ENCODE measurements around the gene ABHD17A.

Gene ABHD17A
- 105 to 223 (median 135) reads per million in 3 experiments for total RNA-seq

GRCh38 chr19:1885398-1886119 is at the start of gene ABHD17A:
ABHD17A (minus strand) TSS chr19:1885496; CDS start chr19:1881566, 3,930 bp downstream.
- peak; percentile 89 for DNase-seq

DNA sequence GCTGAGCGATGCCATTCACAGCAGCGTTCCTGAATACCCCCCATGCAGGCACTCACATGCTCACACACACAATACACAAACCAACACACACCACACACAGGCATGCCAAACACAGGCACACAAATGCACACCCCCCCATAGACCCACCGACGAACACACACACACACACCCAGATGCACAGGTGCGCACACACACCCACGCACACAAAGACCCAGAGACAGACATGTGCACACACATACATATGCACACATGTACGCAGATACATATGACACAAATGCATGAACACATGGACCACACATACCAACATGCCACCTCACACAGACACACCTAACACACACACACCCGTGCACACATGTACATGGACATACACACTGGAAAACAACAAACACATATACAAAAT is 48.6 kb upstream of the ABHD17A start:
- no peak for DNase-seq

- no peak for DNase-seq
Measured at GRCh38 chr19:1933244-1933643, 47.9 kb upstream of the ABHD17A start.

- DNase-seq, result no peak
Measured at GRCh38 chr19:1932395-1932794, 47.1 kb upstream of the ABHD17A start.

DNA sequence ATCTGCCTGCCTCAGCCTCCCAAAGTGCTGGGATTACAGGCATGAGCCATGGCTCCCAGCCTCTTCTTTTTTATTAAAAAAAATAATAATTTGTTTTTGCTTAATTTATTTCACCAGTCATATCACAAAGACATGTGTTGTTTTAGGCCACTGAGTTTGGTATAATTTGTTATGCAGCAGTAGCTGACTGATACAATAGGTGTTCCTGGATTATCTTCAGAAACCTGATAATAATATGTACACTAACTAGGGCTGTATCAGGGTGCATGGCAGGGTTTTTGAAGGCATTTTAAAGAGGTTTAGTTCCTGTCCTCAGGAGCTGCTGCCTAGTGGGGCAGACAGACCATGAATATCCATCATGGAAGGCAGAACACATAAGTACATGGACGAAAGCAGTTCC is 46.1 kb upstream of the ABHD17A start:
- DNase-seq, result no peak

DNA sequence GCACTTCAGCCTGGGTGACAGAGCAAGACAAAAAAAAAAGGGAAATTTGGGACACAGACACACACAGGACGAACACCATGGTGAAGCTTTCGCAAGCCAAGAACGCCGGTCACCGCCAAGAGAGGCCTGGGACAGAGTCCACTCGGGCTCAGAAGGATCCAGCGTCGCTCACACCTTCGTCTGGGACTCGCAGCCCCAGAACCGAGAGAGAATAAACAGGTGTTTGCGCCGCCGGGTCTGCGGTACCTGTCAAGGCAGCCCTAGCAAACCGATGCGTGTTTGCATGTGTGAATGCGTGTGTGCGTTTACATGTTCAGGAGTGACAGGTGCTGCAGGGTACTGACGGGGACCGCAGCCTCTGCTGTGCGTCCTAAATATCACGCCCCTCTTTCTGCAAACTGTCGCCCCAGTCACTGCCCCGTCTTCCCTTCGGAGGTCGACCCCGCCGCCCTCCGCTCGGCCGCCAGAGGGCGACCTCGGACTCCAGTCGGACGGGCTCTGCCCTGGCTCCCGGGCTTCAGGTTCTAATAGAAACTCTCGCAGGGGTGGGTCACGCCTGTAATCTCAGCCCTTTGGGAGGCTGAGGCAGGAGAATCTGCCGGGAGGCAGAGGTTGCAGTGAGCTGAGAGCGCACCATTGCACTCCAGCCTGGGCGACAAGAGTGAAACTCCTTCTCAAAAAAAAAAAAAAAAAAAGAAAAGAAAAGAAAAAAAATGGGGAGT is 43.9 kb upstream of the ABHD17A start:
- DNase-seq, result peak; percentile 73

DNA sequence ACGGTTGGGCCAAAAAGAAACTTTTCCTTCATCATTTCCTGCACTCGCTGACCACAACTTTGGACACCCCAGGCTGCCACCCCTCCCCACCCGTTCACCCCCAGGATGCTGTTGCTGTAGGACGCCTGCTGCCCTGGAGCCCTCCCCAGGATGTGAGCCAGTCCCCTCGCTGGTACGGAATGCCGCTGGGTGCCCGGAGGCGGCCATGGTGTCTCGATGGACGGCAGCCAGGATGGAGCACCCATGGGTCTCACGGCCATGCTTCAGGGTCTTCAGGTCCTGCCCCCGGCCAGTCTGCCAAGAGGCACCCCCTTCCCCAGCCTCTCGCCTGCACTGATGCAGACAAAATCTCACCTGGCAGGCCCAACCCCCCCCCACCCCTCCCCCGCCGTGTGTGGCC is 40.2 kb upstream of the ABHD17A start:
- DNase-seq, result no peak

GRCh38 chr19:1924320-1924961 is 39.1 kb upstream of the ABHD17A start:
- no peak for DNase-seq

DNA sequence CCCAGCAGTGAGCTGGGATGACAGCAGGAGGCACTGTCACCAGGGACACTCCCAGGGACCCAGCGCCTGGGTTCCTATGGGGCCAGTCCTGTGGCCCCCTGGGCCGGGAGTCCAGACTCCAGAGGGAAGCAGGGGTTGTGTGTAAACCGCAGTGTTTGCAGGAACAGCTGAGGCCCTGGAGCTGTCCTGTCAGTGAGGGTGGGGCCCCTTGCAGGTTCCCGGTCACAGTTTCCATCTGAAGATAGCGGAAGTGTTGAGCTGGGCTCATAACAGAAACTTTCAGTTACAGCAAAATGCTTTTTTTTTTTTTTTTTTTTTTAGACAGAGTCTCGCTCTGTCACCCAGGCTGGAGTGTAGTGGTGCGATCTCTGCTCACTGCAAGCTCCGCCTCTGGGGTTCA is 38.0 kb upstream of the ABHD17A start:
- peak; percentile 37 for DNase-seq

GRCh38 chr19:1922803-1923202 is 37.5 kb upstream of the ABHD17A start:
- no peak for DNase-seq

DNA sequence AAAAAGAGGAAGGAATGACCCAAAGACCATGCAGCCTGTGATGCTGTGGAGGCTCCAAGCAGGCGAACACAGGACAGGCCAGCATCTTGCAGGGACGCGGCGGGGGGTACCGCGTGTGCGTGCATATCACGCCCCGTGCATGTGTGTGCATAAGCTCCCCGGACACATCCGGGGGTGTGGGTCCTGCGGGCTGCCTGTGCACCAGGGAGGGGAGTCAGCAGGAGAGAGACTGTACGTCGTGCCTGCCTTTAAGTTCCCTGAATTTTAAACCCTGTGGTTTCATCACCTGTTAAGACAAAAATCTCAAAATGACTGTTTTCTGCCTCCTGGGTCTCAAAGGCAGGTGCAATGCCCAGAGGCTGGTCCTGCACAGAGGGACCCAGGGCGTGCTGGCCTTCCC is 36.5 kb upstream of the ABHD17A start:
- no peak for DNase-seq

- no peak for DNase-seq
Measured at GRCh38 chr19:1921326-1921725, 36.0 kb upstream of the ABHD17A start.

GRCh38 chr19:1920644-1921043 is 35.3 kb upstream of the ABHD17A start:
- no peak for DNase-seq

DNA sequence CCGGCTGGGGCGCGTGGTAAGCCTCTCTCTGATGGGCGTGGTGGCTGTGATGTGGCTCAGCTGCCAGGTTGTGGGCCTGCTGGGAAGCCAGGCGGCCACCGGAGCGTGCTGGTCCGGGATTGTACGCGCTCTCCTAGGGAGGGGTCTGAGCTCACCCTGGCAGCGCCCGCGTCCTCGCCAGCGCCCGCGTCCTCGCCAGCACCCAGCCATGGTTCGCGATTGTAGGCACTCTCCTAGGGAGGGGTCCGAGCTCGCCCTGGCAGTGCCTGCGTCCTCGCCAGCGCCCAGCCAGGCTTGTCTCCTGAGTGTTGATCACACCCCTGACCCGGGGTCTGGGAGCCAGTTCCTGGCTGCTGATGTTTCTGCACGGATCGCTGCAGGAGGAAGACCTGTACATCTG is 33.7 kb upstream of the ABHD17A start:
- no peak for DNase-seq

DNA sequence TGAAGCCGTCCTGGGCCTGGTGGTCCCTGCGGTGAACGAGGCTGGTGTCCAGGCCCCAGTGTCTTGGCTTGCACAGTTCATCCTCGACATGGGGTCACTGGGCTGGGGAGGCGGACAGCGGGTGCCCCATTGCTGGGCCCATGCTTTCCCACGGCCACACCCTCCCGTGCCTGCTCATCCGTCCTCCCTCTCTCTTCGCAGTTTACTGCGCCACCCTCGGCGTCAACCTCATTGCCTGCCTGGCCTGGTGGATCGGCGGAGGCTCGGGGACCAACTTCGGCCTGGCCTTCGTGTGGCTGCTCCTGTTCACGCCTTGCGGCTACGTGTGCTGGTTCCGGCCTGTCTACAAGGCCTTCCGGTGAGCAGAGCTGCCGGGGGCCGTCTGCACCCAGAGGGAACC is 32.6 kb upstream of the ABHD17A start:
- no peak for DNase-seq

DNA sequence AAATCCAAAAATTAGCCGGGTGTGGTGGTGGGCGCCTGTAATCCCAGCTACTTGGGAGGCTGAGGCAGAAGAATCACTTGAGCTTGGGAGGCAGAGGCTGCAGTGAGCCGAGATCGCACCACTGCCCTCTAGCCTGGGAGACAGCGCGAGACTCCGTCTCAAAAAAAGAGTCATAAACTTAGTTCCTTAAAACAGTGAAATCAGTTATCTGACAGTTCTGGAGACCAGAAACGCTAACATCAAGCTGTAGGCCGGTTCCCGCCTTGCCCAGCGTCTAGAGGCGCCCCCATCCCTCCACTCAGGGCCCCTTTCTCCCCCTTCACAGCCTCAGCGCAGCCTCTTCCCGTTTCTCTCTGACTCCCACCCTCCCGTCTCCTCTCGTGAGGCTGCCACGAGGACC is 31.9 kb upstream of the ABHD17A start:
- DNase-seq, result no peak

DNA sequence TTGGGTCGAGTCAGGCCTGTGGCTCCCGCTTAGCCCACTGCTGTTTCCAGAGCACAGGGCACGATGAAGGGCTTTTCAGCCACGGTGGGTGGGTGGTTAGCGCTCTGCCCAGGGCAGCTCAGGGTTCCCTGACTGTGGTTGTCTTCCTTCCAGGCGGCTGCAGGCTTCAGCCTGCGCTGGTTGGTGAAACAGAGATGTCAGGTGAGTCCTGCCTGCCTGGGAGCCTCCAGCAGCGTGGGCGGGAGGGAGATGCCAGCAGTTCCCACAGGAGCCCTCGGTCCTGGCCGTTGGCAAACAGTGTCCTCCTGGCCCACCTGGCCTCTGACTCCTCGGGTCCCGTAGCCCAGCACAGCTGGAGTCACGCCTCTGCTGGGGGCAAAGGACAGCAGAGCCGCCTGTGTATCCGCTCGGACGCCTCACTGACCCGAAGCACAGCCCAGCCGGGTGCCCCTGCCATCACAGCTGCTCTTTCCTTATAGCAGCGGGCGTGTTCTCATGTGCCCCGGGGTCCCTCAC is 29.6 kb upstream of the ABHD17A start:
- no peak for DNase-seq

DNA sequence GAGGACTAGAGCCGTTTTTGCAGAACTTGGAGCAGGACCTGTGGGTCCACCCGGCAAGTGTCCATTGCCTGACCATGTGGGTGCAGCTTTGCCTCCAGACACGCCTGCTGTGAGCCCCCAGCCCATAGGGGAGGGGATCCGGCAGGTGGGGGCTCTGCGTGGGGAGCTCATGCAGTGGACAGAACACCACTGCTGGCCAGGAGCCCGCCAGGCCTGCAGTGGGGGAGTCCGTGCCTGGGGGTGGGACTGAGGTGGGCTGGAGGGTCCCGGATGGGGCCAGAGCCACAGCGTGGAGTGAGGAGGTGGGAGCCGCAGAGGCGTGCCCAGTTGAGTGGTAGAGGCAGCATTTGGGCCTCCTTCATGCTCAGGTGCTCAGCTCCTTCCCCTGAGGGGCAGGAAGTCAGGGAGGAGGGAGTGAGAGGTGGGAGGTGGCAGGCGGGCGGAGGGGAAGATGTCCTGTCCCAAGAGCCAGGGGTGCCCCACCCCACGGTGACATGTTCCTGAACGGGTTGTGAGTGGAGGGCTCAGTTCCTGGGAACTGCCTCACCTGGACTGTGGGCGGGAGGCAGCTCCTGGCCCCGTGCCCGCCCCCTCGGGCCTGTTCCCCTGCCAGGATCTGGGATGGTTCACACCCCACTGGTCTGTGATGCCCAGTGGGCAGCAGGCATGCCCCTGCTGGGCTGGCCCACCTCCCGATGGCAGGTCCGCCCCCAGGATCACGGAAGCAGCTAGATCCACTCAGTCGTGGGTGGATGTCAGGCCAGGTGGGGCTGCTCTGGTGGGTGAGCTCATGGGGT is 28.7 kb upstream of the ABHD17A start:
- no peak for DNase-seq

DNA sequence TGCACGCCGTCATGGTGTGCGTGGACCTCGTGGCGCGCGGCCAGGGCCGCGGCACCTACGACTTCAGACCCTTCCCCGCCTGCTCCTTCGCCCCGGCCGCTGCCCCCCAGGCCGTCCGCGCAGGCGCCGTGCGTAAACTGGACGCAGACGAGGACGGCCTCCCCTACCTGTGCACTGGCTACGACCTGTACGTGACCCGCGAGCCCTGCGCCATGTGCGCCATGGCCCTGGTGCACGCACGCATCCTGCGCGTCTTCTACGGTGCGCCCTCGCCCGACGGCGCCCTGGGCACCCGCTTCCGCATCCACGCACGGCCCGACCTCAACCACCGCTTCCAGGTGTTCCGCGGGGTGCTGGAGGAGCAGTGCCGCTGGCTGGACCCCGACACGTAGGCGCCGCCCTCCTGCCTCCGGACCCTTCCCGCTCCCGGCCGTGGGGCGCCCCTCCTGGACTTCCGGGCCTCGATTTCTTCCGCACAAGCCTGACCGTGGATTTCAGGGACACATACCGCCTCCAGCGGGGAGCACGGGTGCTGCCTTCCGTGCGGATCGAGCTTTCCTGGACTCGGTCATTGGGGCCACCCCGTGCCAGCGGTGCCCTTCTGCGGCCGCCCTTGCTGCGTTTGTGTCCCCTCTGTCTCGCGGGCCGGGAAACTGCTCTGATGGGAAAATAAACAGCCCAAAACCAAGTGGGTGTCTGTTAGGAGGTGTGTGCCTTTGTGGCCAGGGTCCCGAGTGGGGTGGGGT is 27.6 kb upstream of the ABHD17A start:
- no peak for DNase-seq

- DNase-seq, result no peak
Measured at GRCh38 chr19:1911995-1912394, 26.7 kb upstream of the ABHD17A start.

GRCh38 chr19:1911098-1911497 is 25.8 kb upstream of the ABHD17A start:
- no peak for DNase-seq

DNA sequence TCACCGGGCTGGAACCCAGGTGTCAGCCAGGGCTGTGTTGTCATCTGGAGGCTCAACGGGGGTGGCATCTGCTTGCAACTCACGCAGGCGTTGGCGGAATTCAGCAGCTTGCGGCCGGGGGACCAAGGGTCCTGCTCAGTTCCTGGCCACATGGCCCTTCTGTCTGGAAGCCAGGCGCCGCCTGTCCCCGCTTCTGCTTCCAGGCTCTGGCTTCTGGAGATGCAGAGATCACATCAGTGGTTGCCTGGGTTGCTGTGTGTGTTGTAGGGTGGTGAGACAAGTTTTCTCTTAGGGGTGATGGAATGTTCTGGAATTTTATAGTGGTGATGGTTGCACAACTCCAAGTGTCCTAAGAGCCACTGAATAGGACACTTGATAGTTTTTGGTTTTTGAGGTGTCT is 24.9 kb upstream of the ABHD17A start:
- DNase-seq, result no peak

Measured in central memory CD4-positive, alpha-beta T cell (primary cell).